ENCODE measurements around the gene ANKHD1.

ANKHD1 gene

GRCh38 chr5:140561753-140562523, 160.3 kb downstream of the ANKHD1 start:
- no peaks in the 10 kb centered on the region for H3K27me3 ChIP-seq (ENCODE audit: control insufficient read depth, insufficient read depth, low read length)
- no peak overlapping the region for H3K4me2 ChIP-seq (ENCODE audit: low read length)
- no peak overlapping the region for H3K9ac ChIP-seq (ENCODE audit: low read depth, low read length)
- H3K36me3 ChIP-seq (ENCODE audit: insufficient read depth, low read length) = peaks cover 11% of the 10 kb centered on the region
- no peak overlapping the region for H3K4me3 ChIP-seq (ENCODE audit: low read length)
- H3K9me3 ChIP-seq (replicated peaks; ENCODE audit: low read length) = no peaks in the 10 kb centered on the region
- H3K4me1 ChIP-seq (ENCODE audit: control insufficient read depth, insufficient read depth, low read length) = peaks cover 24% of the 10 kb centered on the region

GRCh38 chr5:140563596-140563995, 162.0 kb downstream of the ANKHD1 start:
- H3K4me2 ChIP-seq (ENCODE audit: low read length) = peak overlapping the region; percentile 88
- H3K27me3 ChIP-seq (ENCODE audit: control insufficient read depth, insufficient read depth, low read length) = no peaks in the 10 kb centered on the region
- no peaks in the 10 kb centered on the region for H3K9me3 ChIP-seq (replicated peaks; ENCODE audit: low read length)
- peaks cover 18% of the 10 kb centered on the region for H3K4me1 ChIP-seq (ENCODE audit: control insufficient read depth, insufficient read depth, low read length)
- H3K9ac ChIP-seq (ENCODE audit: low read depth, low read length) = peak overlapping the region; percentile 95
- H3K36me3 ChIP-seq (ENCODE audit: insufficient read depth, low read length) = peaks cover 27% of the 10 kb centered on the region
- peak overlapping the region; percentile 94 for H3K4me3 ChIP-seq (ENCODE audit: low read length)

GRCh38 chr5:140564196-140565023, 162.8 kb downstream of the ANKHD1 start, which contains the start of the genes APBB3 and SLC35A4:
Gene APBB3 (minus strand): TSS chr5:140564598. CDS start chr5:140564245, 353 bp downstream.
Gene SLC35A4 (plus strand): TSS chr5:140564828. CDS start chr5:140567170, 2,342 bp downstream.
- peak within 1 kb of the TSS; percentile 88 for H3K4me2 ChIP-seq (ENCODE audit: low read length)
- peak within 1 kb of the TSS; percentile 95 for H3K9ac ChIP-seq (ENCODE audit: low read depth, low read length)
- H3K36me3 ChIP-seq (ENCODE audit: insufficient read depth, low read length) = peaks cover 28% of the 10 kb centered on the region
- peaks cover 18% of the 10 kb centered on the region for H3K4me1 ChIP-seq (ENCODE audit: control insufficient read depth, insufficient read depth, low read length)
- H3K27me3 ChIP-seq (ENCODE audit: control insufficient read depth, insufficient read depth, low read length) = no peaks in the 10 kb centered on the region
- no peaks in the 10 kb centered on the region for H3K9me3 ChIP-seq (replicated peaks; ENCODE audit: low read length)
- H3K4me3 ChIP-seq (ENCODE audit: low read length) = peak within 1 kb of the TSS; percentile 94

- Histone ChIP-seq H3K36me3 (ENCODE audit: insufficient read depth, low read length) (peaks cover 28% of the 10 kb centered on the region), H3K4me1 (ENCODE audit: control insufficient read depth, insufficient read depth, low read length) (peaks cover 18% of the 10 kb centered on the region), H3K4me3 (ENCODE audit: low read length) (peak overlapping the region; percentile 94), H3K27me3 (ENCODE audit: control insufficient read depth, insufficient read depth, low read length) (no peaks in the 10 kb centered on the region), H3K4me2 (ENCODE audit: low read length) (peak overlapping the region; percentile 88), H3K9me3 (replicated peaks; ENCODE audit: low read length) (no peaks in the 10 kb centered on the region), H3K9ac (ENCODE audit: low read depth, low read length) (peak overlapping the region; percentile 95)
Observed at GRCh38 chr5:140565024-140565779, 163.6 kb downstream of the ANKHD1 start.

GRCh38 chr5:140565780-140566095, 164.1 kb downstream of the ANKHD1 start:
- Histone ChIP-seq H3K4me2 (ENCODE audit: low read length) (peak overlapping the region; percentile 88), H3K4me1 (ENCODE audit: control insufficient read depth, insufficient read depth, low read length) (peaks cover 18% of the 10 kb centered on the region), H3K27me3 (ENCODE audit: control insufficient read depth, insufficient read depth, low read length) (no peaks in the 10 kb centered on the region), H3K9me3 (replicated peaks; ENCODE audit: low read length) (no peaks in the 10 kb centered on the region), H3K4me3 (ENCODE audit: low read length) (peak overlapping the region; percentile 94), H3K9ac (ENCODE audit: low read depth, low read length) (peak overlapping the region; percentile 95), H3K36me3 (ENCODE audit: insufficient read depth, low read length) (peaks cover 28% of the 10 kb centered on the region)

GRCh38 chr5:140566665-140567064, 165.0 kb downstream of the ANKHD1 start:
- H3K9me3 ChIP-seq (replicated peaks; ENCODE audit: low read length) = no peaks in the 10 kb centered on the region
- no peak overlapping the region for H3K4me3 ChIP-seq (ENCODE audit: low read length)
- H3K4me2 ChIP-seq (ENCODE audit: low read length) = no peak overlapping the region
- H3K4me1 ChIP-seq (ENCODE audit: control insufficient read depth, insufficient read depth, low read length) = peaks cover 18% of the 10 kb centered on the region
- H3K36me3 ChIP-seq (ENCODE audit: insufficient read depth, low read length) = peaks cover 27% of the 10 kb centered on the region
- H3K9ac ChIP-seq (ENCODE audit: low read depth, low read length) = no peak overlapping the region
- no peaks in the 10 kb centered on the region for H3K27me3 ChIP-seq (ENCODE audit: control insufficient read depth, insufficient read depth, low read length)

- Histone ChIP-seq H3K4me1 (ENCODE audit: control insufficient read depth, insufficient read depth, low read length) (peaks cover 18% of the 10 kb centered on the region), H3K9me3 (replicated peaks; ENCODE audit: low read length) (no peaks in the 10 kb centered on the region), H3K27me3 (ENCODE audit: control insufficient read depth, insufficient read depth, low read length) (no peaks in the 10 kb centered on the region), H3K4me2 (ENCODE audit: low read length) (no peak overlapping the region), H3K9ac (ENCODE audit: low read depth, low read length) (no peak overlapping the region), H3K4me3 (ENCODE audit: low read length) (no peak overlapping the region), H3K36me3 (ENCODE audit: insufficient read depth, low read length) (peaks cover 24% of the 10 kb centered on the region)
Observed at GRCh38 chr5:140567136-140567818, 165.6 kb downstream of the ANKHD1 start.

GRCh38 chr5:140567871-140568270, 166.2 kb downstream of the ANKHD1 start:
- no peak overlapping the region for H3K4me3 ChIP-seq (ENCODE audit: low read length)
- H3K4me2 ChIP-seq (ENCODE audit: low read length) = no peak overlapping the region
- H3K9me3 ChIP-seq (replicated peaks; ENCODE audit: low read length) = no peaks in the 10 kb centered on the region
- peaks cover 18% of the 10 kb centered on the region for H3K4me1 ChIP-seq (ENCODE audit: control insufficient read depth, insufficient read depth, low read length)
- H3K9ac ChIP-seq (ENCODE audit: low read depth, low read length) = no peak overlapping the region
- H3K27me3 ChIP-seq (ENCODE audit: control insufficient read depth, insufficient read depth, low read length) = no peaks in the 10 kb centered on the region
- H3K36me3 ChIP-seq (ENCODE audit: insufficient read depth, low read length) = peaks cover 24% of the 10 kb centered on the region

- Histone ChIP-seq H3K9ac (ENCODE audit: low read depth, low read length) (no peak overlapping the region), H3K9me3 (replicated peaks; ENCODE audit: low read length) (no peaks in the 10 kb centered on the region), H3K36me3 (ENCODE audit: insufficient read depth, low read length) (peaks cover 24% of the 10 kb centered on the region), H3K4me2 (ENCODE audit: low read length) (no peak overlapping the region), H3K4me1 (ENCODE audit: control insufficient read depth, insufficient read depth, low read length) (peaks cover 13% of the 10 kb centered on the region), H3K4me3 (ENCODE audit: low read length) (no peak overlapping the region), H3K27me3 (ENCODE audit: control insufficient read depth, insufficient read depth, low read length) (no peaks in the 10 kb centered on the region)
Observed at GRCh38 chr5:140568443-140569063, 166.9 kb downstream of the ANKHD1 start.

- Histone ChIP-seq H3K4me1 (ENCODE audit: control insufficient read depth, insufficient read depth, low read length) (peaks cover 9% of the 10 kb centered on the region), H3K9ac (ENCODE audit: low read depth, low read length) (peak overlapping the region; percentile 23)
Observed at GRCh38 chr5:140569197-140569596, 167.6 kb downstream of the ANKHD1 start.

More at GRCh38 chr5:140569197-140569596, 167.6 kb downstream of the ANKHD1 start:
- no peak overlapping the region for H3K4me2 ChIP-seq (ENCODE audit: low read length)
- peaks cover 24% of the 10 kb centered on the region for H3K36me3 ChIP-seq (ENCODE audit: insufficient read depth, low read length)
- no peaks in the 10 kb centered on the region for H3K27me3 ChIP-seq (ENCODE audit: control insufficient read depth, insufficient read depth, low read length)
- H3K9me3 ChIP-seq (replicated peaks; ENCODE audit: low read length) = no peaks in the 10 kb centered on the region
- no peak overlapping the region for H3K4me3 ChIP-seq (ENCODE audit: low read length)

Data from skeletal muscle satellite cell (primary cell).